Measurements from ENCODE around the gene ECHS1. TPM values are rescaled to one million over a fixed set of nuclear protein-coding genes. Genes with fewer than 3 reads are reported as not detected.

The ECHS1 gene
- total RNA-seq, 1 experiment from 2014 or later, result 90.7 TPM

GRCh38 chr10:133337370-133337725 is 35.8 kb downstream of the ECHS1 start:
- no peaks in the 10 kb centered on the region for H3K79me2 ChIP-seq (ENCODE audit: low read depth)
- H3K4me3 ChIP-seq, result no peak overlapping the region
- H3K4me2 ChIP-seq, result no peak overlapping the region
- no peaks in the 10 kb centered on the region for H3K36me3 ChIP-seq (ENCODE audit: low read depth)
- no TSS peak for BruUV-seq (replicated peaks)
- H3K9me2 ChIP-seq (ENCODE audit: insufficient read depth), result no peaks in the 10 kb centered on the region
- no peaks in the 10 kb centered on the region for H3F3A ChIP-seq (ENCODE audit: insufficient read depth, low read depth)
- no peaks in the 10 kb centered on the region for H3K4me1 ChIP-seq (replicated peaks; ENCODE audit: insufficient read depth)
- H3K27me3 ChIP-seq (ENCODE audit: insufficient read depth, low read depth), result peaks cover 6% of the 10 kb centered on the region
- H2AFZ ChIP-seq, result no peak overlapping the region
- no peak for DNase-seq
- intact Hi-C loops (cut with micrococcal nuclease; ENCODE audit: unreplicated experiment), result no loop called here
- ChIA-PET POLR2A (ENCODE audit: unreplicated experiment) (no interaction called here), CTCF (no interaction called here)
- TF ChIP-seq EZH2 (IDR thresholded peaks at IDR 0.05; ENCODE audit: low read depth) (no peak), CTCF (conservative IDR thresholded peaks at IDR 0.05) (no peak)
- no peaks in the 10 kb centered on the region for H3K9me3 ChIP-seq (ENCODE audit: insufficient read depth, low read depth)
- no peak overlapping the region for H3K27ac ChIP-seq
- H4K20me1 ChIP-seq (ENCODE audit: insufficient read depth), result no peaks in the 10 kb centered on the region

- no peak within 1 kb of the TSS for H3K27ac ChIP-seq
- ChIA-PET POLR2A (ENCODE audit: unreplicated experiment) (no interaction called here), CTCF (no interaction called here)
- no peak within 1 kb of the TSS for H3K4me3 ChIP-seq
- BruUV-seq (replicated peaks), result no TSS peak
- no peak within 1 kb of the TSS for H3K4me2 ChIP-seq
- H3K79me2 ChIP-seq (ENCODE audit: low read depth), result no peaks in the 10 kb centered on the region
- TF ChIP-seq EZH2 (IDR thresholded peaks at IDR 0.05; ENCODE audit: low read depth) (no peak), CTCF (conservative IDR thresholded peaks at IDR 0.05) (no peak)
- no peak for DNase-seq
- no peak within 1 kb of the TSS for H2AFZ ChIP-seq
- no peaks in the 10 kb centered on the region for H3K36me3 ChIP-seq (ENCODE audit: low read depth)
- H4K20me1 ChIP-seq (ENCODE audit: insufficient read depth), result no peaks in the 10 kb centered on the region
- no peaks in the 10 kb centered on the region for H3F3A ChIP-seq (ENCODE audit: insufficient read depth, low read depth)
- no peaks in the 10 kb centered on the region for H3K9me3 ChIP-seq (ENCODE audit: insufficient read depth, low read depth)
- H3K27me3 ChIP-seq (ENCODE audit: insufficient read depth, low read depth), result peaks cover 12% of the 10 kb centered on the region
- H3K4me1 ChIP-seq (replicated peaks; ENCODE audit: insufficient read depth), result no peaks in the 10 kb centered on the region
- no peaks in the 10 kb centered on the region for H3K9me2 ChIP-seq (ENCODE audit: insufficient read depth)
- intact Hi-C loops (cut with micrococcal nuclease; ENCODE audit: unreplicated experiment), result no loop called here
Measured at GRCh38 chr10:133336577-133337369, 36.4 kb downstream of the ECHS1 start, which contains the start of gene CALY. TSS of gene CALY (minus strand) at chr10:133336896. CDS start at chr10:133328989, 7,907 bp downstream.

GRCh38 chr10:133336118-133336576 is 37.0 kb downstream of the ECHS1 start:
- CTCF ChIA-PET, result no interaction called here
- Histone ChIP-seq H3K4me3 (no peak overlapping the region), H3K4me1 (replicated peaks; ENCODE audit: insufficient read depth) (no peaks in the 10 kb centered on the region), H3K27me3 (ENCODE audit: insufficient read depth, low read depth) (peaks cover 15% of the 10 kb centered on the region), H3K79me2 (ENCODE audit: low read depth) (no peaks in the 10 kb centered on the region), H3K9me2 (ENCODE audit: insufficient read depth) (no peaks in the 10 kb centered on the region), H3K36me3 (ENCODE audit: low read depth) (no peaks in the 10 kb centered on the region), H4K20me1 (ENCODE audit: insufficient read depth) (no peaks in the 10 kb centered on the region), H3K4me2 (no peak overlapping the region), H3F3A (ENCODE audit: insufficient read depth, low read depth) (no peaks in the 10 kb centered on the region), H2AFZ (no peak overlapping the region), H3K27ac (no peak overlapping the region), H3K9me3 (ENCODE audit: insufficient read depth, low read depth) (no peaks in the 10 kb centered on the region)
- no peak for TF ChIP-seq CTCF (conservative IDR thresholded peaks at IDR 0.05)
- TF ChIP-seq EZH2 (IDR thresholded peaks at IDR 0.05; ENCODE audit: low read depth), result no peak
- no TSS peak for BruUV-seq (replicated peaks)
- intact Hi-C loops (cut with micrococcal nuclease; ENCODE audit: unreplicated experiment), result no loop called here
- POLR2A ChIA-PET (ENCODE audit: unreplicated experiment), result no interaction called here
- no peak for DNase-seq
